Right lung (tissue), 5 donors: ENCODE data around the gene CNTN1. TPM values are rescaled to one million over a fixed set of nuclear protein-coding genes. Genes with fewer than 3 reads are reported as not detected.
A peak's percentile ranks its signal among the peaks of the same experiment; 100 is the strongest.

ENCODE experiments used
- DNase-seq, 2 donors: peaks; one replicate each; pipeline ENCODE4 v3.0.0-alpha.2; 2013
- polyA plus RNA-seq, 5 donors: library from polyadenylated mRNA; unstranded; fragments of 120-200 nt; gene quantifications; one replicate each; pipeline versions ENCODE4 v1.2.1 to v1.2.3, GENCODE V29; 2013; ENCODE audit warnings: inconsistent platforms in 1 of 5, low replicate concordance in 1 of 5; ENCODE audit not compliant: insufficient read length in 5 of 5, insufficient read depth in 1 of 5

The CNTN1 gene
- polyA plus RNA-seq, 5 donors: 32.6 to 67.2 (median 52.9) TPM

DNA sequence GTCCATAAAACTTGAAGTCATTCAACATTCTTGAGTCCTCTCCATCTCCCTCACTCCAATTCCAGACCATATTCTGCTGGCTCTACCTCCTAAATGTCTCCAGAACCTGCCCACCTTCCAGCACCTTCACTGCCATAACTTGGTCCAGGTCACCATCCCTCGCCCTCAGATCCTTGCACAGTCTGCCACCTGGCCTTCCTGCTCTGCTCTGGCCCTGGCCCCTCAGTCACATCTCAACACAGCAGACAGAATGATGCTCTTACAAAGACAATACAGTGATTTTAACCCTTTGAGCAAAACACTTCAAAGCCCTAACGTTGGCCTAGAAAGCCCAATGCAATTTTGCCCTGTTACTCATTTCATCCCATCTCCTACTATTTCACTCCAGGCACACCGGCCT, 414.1 kb downstream of the CNTN1 start:
- no peak for DNase-seq

DNA sequence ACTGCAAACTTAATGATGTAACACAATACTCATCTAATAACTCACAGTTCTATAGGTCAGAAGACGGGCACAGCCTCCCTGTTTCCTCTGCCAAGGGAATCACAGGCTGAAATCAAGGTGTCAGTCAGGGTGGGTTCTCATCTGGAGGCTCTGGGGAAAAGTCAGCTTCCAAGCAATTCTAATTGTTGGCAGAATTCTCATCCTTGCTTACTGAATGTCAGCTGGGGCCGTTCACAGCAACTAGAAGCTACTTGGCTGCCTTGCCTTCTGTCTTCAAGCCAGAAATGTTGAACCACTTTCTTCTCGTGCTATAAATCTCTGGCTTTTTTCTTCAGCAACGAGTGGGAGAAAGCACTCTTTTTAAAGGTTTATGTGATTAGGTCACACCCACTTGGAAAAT, 415.8 kb downstream of the CNTN1 start:
- DNase-seq: peak; percentile 28 to 41

DNA sequence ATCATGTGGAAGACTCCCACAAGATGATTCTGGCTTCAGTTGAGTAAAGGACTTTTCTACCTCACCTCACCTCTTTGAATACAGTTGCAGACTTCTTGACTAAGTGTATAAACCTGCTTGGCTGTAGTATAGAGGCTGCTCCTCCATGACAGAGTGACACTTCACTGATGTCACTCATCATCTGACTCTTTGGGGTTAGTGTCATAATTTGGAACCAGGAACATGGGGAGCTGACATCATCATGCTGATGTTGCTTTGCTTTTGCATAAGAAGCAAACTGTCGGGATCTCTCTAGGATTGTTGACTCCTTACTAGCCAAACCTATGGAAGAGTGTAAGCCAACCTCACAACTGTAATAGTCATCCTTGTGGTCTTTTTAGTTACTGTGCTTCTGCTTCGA, 420.7 kb downstream of the CNTN1 start:
- DNase-seq: no peak

DNA sequence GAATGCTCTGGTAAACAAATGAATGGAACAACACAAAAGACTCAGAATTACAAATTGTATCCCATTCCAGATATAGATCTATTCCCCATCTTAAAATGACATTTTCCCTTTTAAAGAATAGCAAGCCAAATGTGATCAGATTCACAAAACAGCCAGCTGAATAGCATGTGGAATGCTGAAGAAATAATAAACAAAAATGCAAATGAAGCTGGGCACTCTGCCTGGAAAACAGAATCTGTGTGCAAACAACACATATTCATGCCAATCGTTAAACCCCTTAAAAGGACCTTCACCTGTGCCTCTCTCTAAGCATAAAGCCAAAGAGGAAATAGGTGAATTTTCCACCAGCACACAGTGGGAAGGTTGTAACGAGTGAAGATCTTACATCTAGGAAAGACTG, 428.0 kb downstream of the CNTN1 start:
- DNase-seq: no peak

DNA sequence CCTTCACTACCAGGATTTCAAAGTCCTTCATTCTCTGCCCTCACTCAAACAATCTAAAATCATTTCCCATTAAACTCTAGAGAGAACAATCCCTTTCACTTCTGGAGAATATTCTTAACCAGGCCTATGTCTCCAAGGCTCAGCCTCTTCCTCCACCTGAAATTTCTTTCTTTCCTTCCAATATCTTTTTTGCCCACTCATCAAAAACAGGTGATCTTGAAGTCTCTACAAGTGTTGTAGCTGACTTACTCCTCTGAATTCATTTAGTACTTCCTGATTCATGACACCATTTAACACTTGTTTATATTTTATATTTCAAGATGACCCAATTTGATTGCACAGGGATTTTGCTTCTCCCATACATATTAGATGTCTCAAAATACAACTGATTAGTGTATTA, 429.1 kb downstream of the CNTN1 start:
- DNase-seq: no peak
